Neural progenitor cell (in vitro differentiated cells): ENCODE data around the gene LINGO3. TPM values are rescaled to one million over a fixed set of nuclear protein-coding genes. Genes with fewer than 3 reads are reported as not detected.

ENCODE experiments used
- DNase-seq: peaks from one replicate; pipeline ENCODE4 v3.0.0-alpha.2; 2016; ENCODE audit warnings: low spot score
- H2AFZ ChIP-seq: fragments of 200-600 bp; sonication (generic); replicated peaks from 2 replicates; pipeline ENCODE4 v1.6.1; 2016; ENCODE audit warnings: antibody characterized with exemption
- H3F3A ChIP-seq: fragments of 200-600 bp; sonication (generic); 2 replicates; pipeline ENCODE4 v1.6.1; 2016; ENCODE audit warnings: antibody characterized with exemption, low read depth
- H3K27ac ChIP-seq: fragments of 200-600 bp; sonication (generic); 2 replicates; pipeline ENCODE4 v1.5.1; 2016; ENCODE audit warnings: mild to moderate bottlenecking
- H3K27me3 ChIP-seq: fragments of 200-600 bp; sonication (generic); 2 replicates; pipeline ENCODE4 v1.6.1; 2016; ENCODE audit warnings: mild to moderate bottlenecking, moderate library complexity
- H3K36me3 ChIP-seq: fragments of 200-600 bp; sonication (generic); 2 replicates; pipeline ENCODE4 v1.5.1; 2016
- H3K4me1 ChIP-seq: fragments of 200-600 bp; sonication (generic); 2 replicates; pipeline ENCODE4 v1.6.1; 2016; ENCODE audit warnings: mixed run types
- H3K4me2 ChIP-seq: fragments of 200-600 bp; sonication (generic); 2 replicates; pipeline ENCODE4 v1.6.1; 2016
- H3K4me3 ChIP-seq: fragments of 200-600 bp; sonication (generic); 2 replicates; pipeline ENCODE4 v1.5.1; 2016
- H3K79me2 ChIP-seq: fragments of 200-600 bp; sonication (generic); 2 replicates; pipeline ENCODE4 v1.6.1; 2016; ENCODE audit warnings: low read depth
- H3K9ac ChIP-seq: fragments of 200-600 bp; sonication (generic); 2 replicates; pipeline ENCODE4 v1.6.1; 2016
- H3K9me3 ChIP-seq: fragments of 200-600 bp; sonication (generic); 2 replicates; pipeline ENCODE4 v1.5.1; 2016; ENCODE audit warnings: low read depth
- H4K20me1 ChIP-seq: fragments of 200-600 bp; sonication (generic); 2 replicates; pipeline ENCODE4 v1.6.1; 2016; ENCODE audit warnings: low read depth
- H3K27ac Mint-ChIP-seq: 3 replicates; pipeline ENCODE4 v1.8.0; 2021; ENCODE audit warnings: mixed read lengths
- H3K27me3 Mint-ChIP-seq: 2 replicates; pipeline ENCODE4 v1.8.0; 2022; ENCODE audit warnings: low read depth, mild to moderate bottlenecking, inconsistent platforms, moderate library complexity, mixed read lengths; ENCODE audit not compliant: insufficient read depth
- H3K36me3 Mint-ChIP-seq: 3 replicates; pipeline ENCODE4 v1.8.0; 2021; ENCODE audit warnings: mixed read lengths
- H3K4me1 Mint-ChIP-seq: 3 replicates; pipeline ENCODE4 v1.8.0; 2021; ENCODE audit warnings: mixed read lengths
- H3K4me3 Mint-ChIP-seq: 3 replicates; pipeline ENCODE4 v1.8.0; 2021; ENCODE audit warnings: mild to moderate bottlenecking, moderate library complexity, mixed read lengths
- H3K9me3 Mint-ChIP-seq: 3 replicates; pipeline ENCODE4 v1.8.0; 2020; ENCODE audit warnings: mixed read lengths
- EZH2 ChIP-seq: fragments of 200-600 bp; sonication (generic); IDR thresholded peaks from 2 replicates; pipeline ENCODE4 v1.6.1; 2017; ENCODE audit warnings: antibody characterized with exemption, mild to moderate bottlenecking, moderate library complexity
- EZH2phosphoT487 ChIP-seq: fragments of 200-600 bp; sonication (generic); IDR thresholded peaks from 2 replicates; pipeline ENCODE4 v1.6.1; 2017; ENCODE audit warnings: antibody characterized with exemption
- total RNA-seq: library from RNA; depleted of rRNA; stranded (reverse); fragments of >200 nt; gene quantifications from 2 replicates; pipeline ENCODE4 v1.2.3, GENCODE V29; 2015; ENCODE audit warnings: low replicate concordance
- TF ChIP-seq, protein P1 (sequence below): fragments of 200-600 bp; sonication (generic); IDR thresholded peaks from 2 replicates; pipeline ENCODE4 v1.5.1; 2017; ENCODE audit warnings: antibody characterized with exemption, mild to moderate bottlenecking

LINGO3 gene
- total RNA-seq, 1 donor from 2014 or later: not detected

DNA sequence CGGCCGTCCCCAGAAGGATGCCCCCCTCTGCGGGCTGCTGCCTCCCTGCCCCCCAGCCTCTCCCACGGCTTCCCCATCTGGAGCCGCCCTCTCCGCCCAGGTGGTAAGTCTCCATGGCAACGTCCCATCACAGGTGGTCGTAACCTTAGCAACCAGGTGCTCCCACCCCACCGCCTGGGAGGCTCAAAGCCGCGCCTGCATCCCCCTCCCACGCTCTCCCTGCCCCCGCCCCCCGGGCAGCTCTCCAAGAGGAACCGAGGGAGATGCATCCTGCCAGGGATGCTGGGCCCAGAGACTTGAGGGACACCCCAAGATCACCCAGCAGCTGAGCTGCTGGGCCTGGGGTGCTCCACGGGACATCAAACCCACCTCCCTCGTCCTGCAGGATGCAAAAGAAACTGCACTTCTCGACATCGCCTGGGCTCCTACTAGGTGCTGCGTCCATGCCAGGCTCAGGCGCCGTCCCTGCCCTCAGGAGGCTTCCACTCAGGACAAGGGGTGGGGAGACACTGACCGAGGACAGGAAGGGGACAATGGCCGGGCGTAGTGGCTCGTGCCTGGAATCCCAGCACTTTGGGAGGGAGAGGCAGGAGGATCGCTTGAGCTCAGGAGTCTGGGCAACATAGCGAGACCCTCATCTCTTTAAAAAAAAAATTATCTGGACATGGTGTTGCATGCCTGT lies 5.0 kb upstream of the LINGO3 start:
- no peaks in the 10 kb centered on the region for H3K36me3 ChIP-seq
- peaks cover 4% of the 10 kb centered on the region for H3K4me1 ChIP-seq
- Mint-ChIP-seq H3K36me3 (no peaks in the 10 kb centered on the region), H3K4me3 (no peak overlapping the region), H3K4me1 (peaks cover 15% of the 10 kb centered on the region), H3K27me3 (peaks cover 15% of the 10 kb centered on the region), H3K9me3 (peaks cover 20% of the 10 kb centered on the region), H3K27ac (no peak overlapping the region)
- no peaks in the 10 kb centered on the region for H4K20me1 ChIP-seq
- H3K4me2 ChIP-seq: no peak overlapping the region
- H3K4me3 ChIP-seq: no peak overlapping the region
- H3K9me3 ChIP-seq: no peaks in the 10 kb centered on the region
- TF ChIP-seq, protein P1, sequence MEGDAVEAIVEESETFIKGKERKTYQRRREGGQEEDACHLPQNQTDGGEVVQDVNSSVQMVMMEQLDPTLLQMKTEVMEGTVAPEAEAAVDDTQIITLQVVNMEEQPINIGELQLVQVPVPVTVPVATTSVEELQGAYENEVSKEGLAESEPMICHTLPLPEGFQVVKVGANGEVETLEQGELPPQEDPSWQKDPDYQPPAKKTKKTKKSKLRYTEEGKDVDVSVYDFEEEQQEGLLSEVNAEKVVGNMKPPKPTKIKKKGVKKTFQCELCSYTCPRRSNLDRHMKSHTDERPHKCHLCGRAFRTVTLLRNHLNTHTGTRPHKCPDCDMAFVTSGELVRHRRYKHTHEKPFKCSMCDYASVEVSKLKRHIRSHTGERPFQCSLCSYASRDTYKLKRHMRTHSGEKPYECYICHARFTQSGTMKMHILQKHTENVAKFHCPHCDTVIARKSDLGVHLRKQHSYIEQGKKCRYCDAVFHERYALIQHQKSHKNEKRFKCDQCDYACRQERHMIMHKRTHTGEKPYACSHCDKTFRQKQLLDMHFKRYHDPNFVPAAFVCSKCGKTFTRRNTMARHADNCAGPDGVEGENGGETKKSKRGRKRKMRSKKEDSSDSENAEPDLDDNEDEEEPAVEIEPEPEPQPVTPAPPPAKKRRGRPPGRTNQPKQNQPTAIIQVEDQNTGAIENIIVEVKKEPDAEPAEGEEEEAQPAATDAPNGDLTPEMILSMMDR: no peak
- H3K27ac ChIP-seq: no peak overlapping the region
- H3K9ac ChIP-seq: no peak overlapping the region
- no peaks in the 10 kb centered on the region for H3K79me2 ChIP-seq
- peaks cover 58% of the 10 kb centered on the region for H3K27me3 ChIP-seq
- no peak overlapping the region for H2AFZ ChIP-seq
- H3F3A ChIP-seq: peaks cover 4% of the 10 kb centered on the region
- no peak for DNase-seq

DNA sequence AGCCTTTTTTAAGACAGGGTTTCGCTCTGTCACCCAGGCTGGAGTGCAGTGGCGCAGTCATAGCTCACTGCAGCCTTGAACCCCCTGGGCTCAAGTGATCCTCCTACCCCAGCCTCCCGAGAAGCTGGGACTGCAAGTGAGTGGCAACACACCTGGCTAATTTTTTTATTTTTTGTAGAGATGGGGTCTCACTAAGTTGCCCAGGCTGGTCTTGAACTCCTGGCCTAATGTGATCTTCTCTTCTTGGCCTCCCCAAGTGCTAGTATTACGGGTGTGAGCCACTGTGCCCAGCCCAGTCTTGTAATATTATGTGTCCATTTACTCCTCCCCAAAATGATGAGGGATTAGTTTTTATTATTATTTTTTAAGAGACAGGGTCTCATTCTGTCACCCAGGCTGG lies 3.1 kb upstream of the LINGO3 start:
- H3F3A ChIP-seq: peaks cover 4% of the 10 kb centered on the region
- H3K27ac ChIP-seq: no peak overlapping the region
- no peak overlapping the region for H3K9ac ChIP-seq
- no peak overlapping the region for H3K4me3 Mint-ChIP-seq
- H3K4me1 Mint-ChIP-seq: peaks cover 18% of the 10 kb centered on the region
- no peaks in the 10 kb centered on the region for H3K79me2 ChIP-seq
- H3K4me2 ChIP-seq: no peak overlapping the region
- H3K36me3 ChIP-seq: no peaks in the 10 kb centered on the region
- H3K27me3 Mint-ChIP-seq: peaks cover 12% of the 10 kb centered on the region
- H3K4me3 ChIP-seq: no peak overlapping the region
- H4K20me1 ChIP-seq: no peaks in the 10 kb centered on the region
- H3K9me3 Mint-ChIP-seq: peaks cover 20% of the 10 kb centered on the region
- DNase-seq: no peak
- H2AFZ ChIP-seq: no peak overlapping the region
- no peaks in the 10 kb centered on the region for H3K9me3 ChIP-seq
- no peak overlapping the region for H3K27ac Mint-ChIP-seq
- peaks cover 77% of the 10 kb centered on the region for H3K27me3 ChIP-seq
- H3K4me1 ChIP-seq: no peaks in the 10 kb centered on the region
- no peaks in the 10 kb centered on the region for H3K36me3 Mint-ChIP-seq
- TF ChIP-seq EZH2 (no peak), EZH2phosphoT487 (no peak)
- TF ChIP-seq, protein P1: no peak

DNA sequence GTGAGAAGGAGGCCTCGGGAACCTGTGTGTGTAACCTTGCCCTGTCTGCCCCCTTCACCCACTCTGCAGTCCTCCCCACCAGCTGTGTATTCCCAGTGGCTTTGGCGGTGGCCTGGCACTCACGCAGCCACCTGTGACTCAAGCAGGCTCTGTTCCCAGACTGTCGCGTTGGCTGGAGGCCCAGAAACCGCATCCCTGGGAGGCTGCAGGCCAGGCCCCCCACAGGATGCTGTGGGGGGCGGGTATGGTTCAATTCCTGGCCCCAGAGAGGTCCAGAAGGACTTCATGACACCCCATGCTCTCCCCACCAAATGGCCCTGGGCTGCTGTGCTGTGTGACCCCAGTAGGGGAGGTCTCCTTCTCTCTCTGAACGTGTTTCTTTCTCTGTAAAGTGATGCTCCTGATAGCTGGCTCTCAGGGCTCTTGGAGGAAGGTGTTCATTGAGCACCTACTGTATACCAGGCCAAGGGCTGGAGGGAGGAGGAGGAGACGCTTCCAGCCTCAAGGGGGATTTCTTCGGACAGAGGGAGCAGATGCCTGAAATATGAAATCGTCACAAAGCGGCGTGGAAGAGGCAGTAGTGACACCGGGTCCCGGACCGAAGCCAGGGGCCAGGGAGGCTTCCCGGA lies 1.9 kb upstream of the LINGO3 start:
- no peaks in the 10 kb centered on the region for H3K36me3 Mint-ChIP-seq
- peaks cover 15% of the 10 kb centered on the region for H3K4me1 Mint-ChIP-seq
- peak overlapping the region; percentile 83 for H3K27ac Mint-ChIP-seq

More for the DNA sequence above, 1.9 kb upstream of the LINGO3 start:
- H3K9me3 ChIP-seq: no peaks in the 10 kb centered on the region
- H3K27ac ChIP-seq: no peak overlapping the region
- DNase-seq: no peak
- peaks cover 4% of the 10 kb centered on the region for H3F3A ChIP-seq
- Mint-ChIP-seq H3K4me3 (no peak overlapping the region), H3K9me3 (peaks cover 14% of the 10 kb centered on the region), H3K27me3 (peaks cover 7% of the 10 kb centered on the region)
- H3K9ac ChIP-seq: no peak overlapping the region
- no peaks in the 10 kb centered on the region for H3K4me1 ChIP-seq
- no peak for TF ChIP-seq EZH2
- TF ChIP-seq, protein P1: no peak
- TF ChIP-seq EZH2phosphoT487: no peak
- H3K4me2 ChIP-seq: no peak overlapping the region
- H3K4me3 ChIP-seq: no peak overlapping the region
- no peak overlapping the region for H2AFZ ChIP-seq
- H3K79me2 ChIP-seq: no peaks in the 10 kb centered on the region
- no peaks in the 10 kb centered on the region for H3K36me3 ChIP-seq
- no peaks in the 10 kb centered on the region for H4K20me1 ChIP-seq
- H3K27me3 ChIP-seq: peaks cover 76% of the 10 kb centered on the region
